Measurements from ENCODE around the gene TAMM41.
"Not testable (repeated sequence)": the region's sequence is repeated elsewhere in the genome, so short reads cannot be mapped to it uniquely, and the experiment has no call there.

TAMM41 gene

DNA sequence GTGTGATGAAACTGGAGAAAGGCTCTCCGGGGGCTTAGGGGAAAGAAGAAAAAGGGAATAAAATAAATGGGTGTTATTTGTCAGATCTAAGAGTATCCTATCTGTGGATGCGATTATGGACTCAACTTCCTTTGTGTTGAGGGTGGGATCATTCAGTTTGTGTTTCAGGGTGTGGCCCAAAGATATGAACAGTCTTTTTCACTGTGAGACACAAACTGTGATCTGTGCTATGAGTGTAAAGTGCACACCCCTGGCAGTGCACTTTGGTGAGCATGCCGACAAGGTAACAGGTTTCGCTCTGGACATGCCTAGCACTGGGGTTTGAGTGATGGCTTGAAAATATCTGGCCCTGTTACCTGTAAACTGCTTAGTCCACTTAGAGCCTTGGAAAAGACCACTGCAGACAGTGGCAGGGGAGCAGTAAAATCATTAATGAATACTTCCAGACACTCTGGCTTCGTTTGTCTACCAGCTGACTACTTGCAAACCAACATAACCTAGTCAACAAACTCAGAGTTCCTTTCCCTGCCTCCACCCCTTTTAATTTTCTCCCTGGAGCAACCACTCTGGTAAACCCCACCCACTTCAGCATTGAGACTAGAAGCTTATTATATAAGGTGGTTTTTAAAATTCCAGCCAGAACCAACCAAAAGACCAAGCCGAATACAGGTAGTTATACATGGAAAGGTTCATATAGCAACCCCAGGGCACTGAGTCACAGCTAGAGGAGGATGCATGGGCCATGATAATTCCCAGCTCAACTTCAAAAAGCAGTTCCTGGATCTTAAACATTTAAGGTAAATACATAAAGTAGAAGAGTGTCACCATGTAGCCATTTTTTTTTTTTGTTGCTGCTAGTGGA lies 55.1 kb downstream of the TAMM41 start:
- Histone ChIP-seq H3K9ac (no peak overlapping the region), H3K4me1 (no peaks in the 10 kb centered on the region), H4K20me1 (no peaks in the 10 kb centered on the region), H3K9me3 (no peaks in the 10 kb centered on the region), H3K4me2 (no peak overlapping the region), H3K27me3 (no peaks in the 10 kb centered on the region), H3K36me3 (peaks cover 98% of the 10 kb centered on the region), H3K27ac (no peak overlapping the region), H3K4me3 (no peak overlapping the region)
- no peak for TF ChIP-seq Cebpa-rat (IDR thresholded peaks at IDR 0.05)

DNA sequence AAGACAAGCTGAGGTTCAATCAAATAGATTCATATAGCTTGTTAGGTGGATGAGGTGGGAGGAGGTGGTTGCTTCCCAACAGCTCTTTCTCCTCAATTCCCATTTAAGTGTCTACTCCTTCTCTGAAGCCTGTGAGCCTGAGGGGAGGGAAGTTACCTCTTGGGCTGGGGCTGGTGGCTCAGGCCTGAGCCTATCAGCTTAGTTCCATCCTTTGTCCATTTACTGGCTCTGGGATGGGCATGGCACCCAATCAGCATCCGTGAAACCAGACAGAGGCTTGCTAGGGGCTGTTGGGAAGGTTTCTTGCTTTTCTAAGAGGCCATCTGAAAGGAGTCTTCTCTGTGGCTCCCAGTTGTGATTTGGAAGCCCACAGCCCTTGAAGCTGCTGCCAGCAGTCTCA lies 57.3 kb downstream of the TAMM41 start:
- H3K9me3 ChIP-seq: no peaks in the 10 kb centered on the region
- no peak overlapping the region for H3K27ac ChIP-seq
- H3K4me3 ChIP-seq: no peak overlapping the region
- no peak overlapping the region for H3K9ac ChIP-seq
- no peak for TF ChIP-seq Cebpa-rat (IDR thresholded peaks at IDR 0.05)
- H3K4me1 ChIP-seq: peaks cover 13% of the 10 kb centered on the region
- no peaks in the 10 kb centered on the region for H4K20me1 ChIP-seq
- no peaks in the 10 kb centered on the region for H3K27me3 ChIP-seq
- H3K4me2 ChIP-seq: no peak overlapping the region
- peaks cover 84% of the 10 kb centered on the region for H3K36me3 ChIP-seq

DNA sequence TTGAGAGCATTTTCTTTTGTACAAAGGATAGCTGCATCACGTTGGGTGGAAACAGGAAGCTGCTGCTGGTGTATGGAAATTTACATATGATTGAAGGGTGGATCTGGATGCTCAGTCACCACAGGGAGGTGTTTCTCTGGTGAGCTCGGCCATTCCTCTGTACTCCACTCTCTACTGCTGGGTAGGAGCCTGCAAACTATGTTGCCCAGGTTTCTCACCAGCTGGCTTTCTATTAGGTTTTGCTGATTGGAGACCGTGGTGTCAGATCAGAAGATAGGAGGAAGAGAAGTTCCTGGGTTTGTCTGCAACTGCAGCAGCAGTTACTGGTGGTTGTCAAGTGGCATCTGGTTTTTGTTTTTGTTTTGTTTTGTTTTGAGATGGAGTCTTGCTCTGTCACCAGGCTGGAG lies 61.7 kb downstream of the TAMM41 start:
- no peaks in the 10 kb centered on the region for H3K9me3 ChIP-seq
- H3K27ac ChIP-seq: no peak overlapping the region

DNA sequence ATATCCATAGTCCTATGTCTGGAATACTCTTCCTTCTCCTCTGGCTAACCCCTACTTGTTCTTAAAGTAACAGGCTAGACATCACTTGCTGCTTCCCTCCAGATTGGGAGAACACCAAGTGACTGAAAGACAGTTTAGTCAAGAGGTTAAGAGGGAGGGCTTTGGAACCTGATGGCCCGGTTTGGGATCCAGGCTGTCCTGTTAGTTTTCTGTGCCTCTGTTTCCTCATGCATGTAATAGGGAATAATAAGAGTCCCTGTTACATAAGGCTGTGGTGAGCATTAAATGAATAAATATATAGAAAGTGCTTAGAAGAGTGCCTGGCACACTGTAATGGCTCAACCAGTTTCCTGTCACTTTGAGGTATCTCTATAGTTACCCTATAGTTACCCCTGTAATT lies 66.3 kb downstream of the TAMM41 start:
- Histone ChIP-seq H3K36me3 (no peaks in the 10 kb centered on the region), H3K4me1 (peaks cover 9% of the 10 kb centered on the region), H3K9ac (no peak overlapping the region), H4K20me1 (no peaks in the 10 kb centered on the region), H3K9me3 (no peaks in the 10 kb centered on the region), H3K27me3 (no peaks in the 10 kb centered on the region), H3K27ac (no peak overlapping the region), H3K4me2 (no peak overlapping the region), H3K4me3 (no peak overlapping the region)
- TF ChIP-seq Cebpa-rat (IDR thresholded peaks at IDR 0.05): no peak

More for the DNA sequence above, 61.7 kb downstream of the TAMM41 start:
- no peak for TF ChIP-seq Cebpa-rat (IDR thresholded peaks at IDR 0.05)
- Histone ChIP-seq H4K20me1 (no peaks in the 10 kb centered on the region), H3K9ac (no peak overlapping the region), H3K27me3 (no peaks in the 10 kb centered on the region), H3K36me3 (peaks cover 42% of the 10 kb centered on the region), H3K4me3 (no peak overlapping the region), H3K4me2 (no peak overlapping the region), H3K4me1 (peaks cover 13% of the 10 kb centered on the region)

DNA sequence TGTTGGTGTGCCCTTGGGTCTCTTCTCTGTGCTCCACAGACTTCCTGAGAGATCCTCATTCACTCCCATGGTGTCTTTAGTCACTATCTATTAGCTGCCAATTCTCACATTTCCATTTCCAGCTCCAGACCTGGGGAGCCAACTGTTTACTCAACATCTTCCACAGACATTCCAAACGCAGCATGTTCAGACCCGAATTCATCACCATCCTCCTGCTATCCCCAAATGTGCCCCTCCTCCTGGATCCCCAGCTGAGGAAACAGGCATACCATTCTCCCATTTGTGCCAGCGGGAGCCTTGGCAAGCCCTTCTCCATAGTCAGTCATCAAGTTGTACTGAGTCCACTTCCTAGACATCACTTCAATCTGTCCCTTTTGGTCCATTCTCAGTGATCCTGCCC lies 67.1 kb downstream of the TAMM41 start:
- Histone ChIP-seq H3K27ac (no peak overlapping the region), H3K36me3 (no peaks in the 10 kb centered on the region), H3K9me3 (no peaks in the 10 kb centered on the region), H3K27me3 (no peaks in the 10 kb centered on the region), H3K4me3 (no peak overlapping the region), H3K4me1 (peaks cover 2% of the 10 kb centered on the region), H4K20me1 (no peaks in the 10 kb centered on the region), H3K4me2 (no peak overlapping the region), H3K9ac (no peak overlapping the region)
- TF ChIP-seq Cebpa-rat (IDR thresholded peaks at IDR 0.05): no peak

DNA sequence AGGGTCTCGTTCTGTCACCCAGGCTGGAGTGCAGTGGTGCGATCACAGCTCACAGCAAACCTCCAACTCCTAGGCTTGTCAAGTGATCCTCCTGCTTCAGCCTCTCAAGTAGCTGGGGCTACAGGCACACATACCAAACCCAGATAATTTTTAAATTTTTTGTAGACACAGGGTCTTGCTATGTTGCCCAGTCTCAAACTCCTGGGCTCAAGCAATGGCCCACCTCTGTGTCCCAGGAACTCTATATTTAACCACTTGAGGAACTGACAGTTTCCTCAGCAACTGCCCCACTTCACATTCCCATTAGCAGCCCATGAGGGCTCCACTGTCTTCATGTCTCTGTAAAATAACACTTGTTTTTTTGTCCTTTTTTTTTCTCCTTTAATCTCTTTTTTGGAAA lies 68.4 kb downstream of the TAMM41 start:
- no peak overlapping the region for H3K4me3 ChIP-seq
- TF ChIP-seq Cebpa-rat (IDR thresholded peaks at IDR 0.05): no peak

DNA sequence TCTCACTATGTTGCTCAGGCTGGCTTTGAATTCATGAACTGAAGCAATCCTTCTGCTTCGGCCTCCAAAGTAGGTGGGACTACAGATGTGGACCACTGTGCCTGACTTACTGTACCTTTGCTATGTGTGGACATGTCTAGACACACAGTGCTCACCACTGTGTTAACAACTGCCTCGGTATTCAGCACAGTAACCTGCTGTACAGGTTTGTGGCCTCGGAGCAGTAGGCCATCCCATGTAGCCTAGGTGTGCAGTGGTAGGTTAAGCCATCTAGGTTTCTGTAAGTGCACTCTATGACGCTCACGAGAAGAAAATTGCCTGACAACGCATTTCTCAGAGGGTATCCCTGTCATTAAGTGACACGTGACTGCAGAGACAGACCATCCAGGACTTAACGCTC lies 70.3 kb downstream of the TAMM41 start:
- Histone ChIP-seq H4K20me1 (no peaks in the 10 kb centered on the region), H3K27me3 (no peaks in the 10 kb centered on the region), H3K4me2 (no peak overlapping the region), H3K9ac (no peak overlapping the region), H3K36me3 (no peaks in the 10 kb centered on the region), H3K4me1 (no peaks in the 10 kb centered on the region), H3K4me3 (no peak overlapping the region), H3K9me3 (no peaks in the 10 kb centered on the region), H3K27ac (no peak overlapping the region)
- no peak for TF ChIP-seq Cebpa-rat (IDR thresholded peaks at IDR 0.05)

More for the DNA sequence above, 68.4 kb downstream of the TAMM41 start:
- Histone ChIP-seq H3K27me3 (no peaks in the 10 kb centered on the region), H3K4me1 (no peaks in the 10 kb centered on the region), H3K9me3 (no peaks in the 10 kb centered on the region), H4K20me1 (no peaks in the 10 kb centered on the region), H3K9ac (no peak overlapping the region), H3K36me3 (no peaks in the 10 kb centered on the region), H3K27ac (no peak overlapping the region), H3K4me2 (no peak overlapping the region)

DNA sequence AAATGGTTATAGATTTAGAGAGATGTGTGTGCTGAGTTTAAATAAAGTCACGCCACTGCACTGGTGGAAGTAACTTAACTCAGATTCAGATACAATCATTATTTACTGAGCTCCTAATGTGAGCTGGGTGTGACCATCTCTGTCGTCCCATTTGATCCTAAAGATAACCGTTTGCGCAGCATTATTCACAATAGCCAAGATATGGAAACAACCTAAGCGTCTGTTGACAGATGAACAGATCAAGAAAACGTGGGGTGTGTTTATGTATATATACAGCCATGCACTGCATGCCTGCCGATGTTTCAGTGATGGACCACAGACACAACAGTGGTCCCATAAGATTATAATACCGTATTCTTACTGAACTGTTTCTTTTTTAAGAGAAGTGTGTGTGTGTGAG lies 71.2 kb downstream of the TAMM41 start:
- H3K36me3 ChIP-seq: no peaks in the 10 kb centered on the region
- no peak overlapping the region for H3K9ac ChIP-seq
- TF ChIP-seq Cebpa-rat (IDR thresholded peaks at IDR 0.05): no peak
- H4K20me1 ChIP-seq: no peaks in the 10 kb centered on the region
- no peak overlapping the region for H3K4me2 ChIP-seq
- H3K27me3 ChIP-seq: no peaks in the 10 kb centered on the region
- H3K4me3 ChIP-seq: no peak overlapping the region
- H3K27ac ChIP-seq: no peak overlapping the region
- peaks cover 5% of the 10 kb centered on the region for H3K4me1 ChIP-seq
- no peaks in the 10 kb centered on the region for H3K9me3 ChIP-seq

DNA sequence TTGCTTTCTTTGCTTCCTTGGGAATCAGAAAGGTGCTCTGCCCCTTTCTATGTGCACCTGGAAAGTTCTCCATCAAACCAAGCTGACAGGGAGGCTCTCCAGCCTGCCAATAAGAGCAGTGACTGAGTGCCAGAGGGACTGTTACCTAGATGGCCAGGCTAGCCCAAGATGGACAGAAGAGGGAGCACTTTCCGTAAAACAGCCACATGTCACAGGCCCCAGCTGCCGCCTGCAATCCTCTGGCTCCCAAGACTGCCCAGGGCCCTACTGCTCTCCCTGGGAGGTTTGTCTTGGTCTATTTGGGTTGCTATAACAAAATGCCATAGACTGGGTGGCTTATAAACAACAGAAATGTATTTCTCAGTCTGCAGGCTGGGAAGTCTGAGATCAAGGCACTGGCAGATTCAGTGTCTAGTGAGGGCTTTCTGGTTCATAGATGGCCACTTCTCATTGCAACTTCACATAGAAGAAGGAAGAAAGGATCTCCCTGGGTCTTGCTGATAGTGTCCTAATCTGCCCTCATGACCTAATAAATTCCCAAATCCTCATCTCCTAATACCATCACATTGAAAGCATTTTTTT lies 72.3 kb downstream of the TAMM41 start:
- no peak overlapping the region for H3K4me3 ChIP-seq

DNA sequence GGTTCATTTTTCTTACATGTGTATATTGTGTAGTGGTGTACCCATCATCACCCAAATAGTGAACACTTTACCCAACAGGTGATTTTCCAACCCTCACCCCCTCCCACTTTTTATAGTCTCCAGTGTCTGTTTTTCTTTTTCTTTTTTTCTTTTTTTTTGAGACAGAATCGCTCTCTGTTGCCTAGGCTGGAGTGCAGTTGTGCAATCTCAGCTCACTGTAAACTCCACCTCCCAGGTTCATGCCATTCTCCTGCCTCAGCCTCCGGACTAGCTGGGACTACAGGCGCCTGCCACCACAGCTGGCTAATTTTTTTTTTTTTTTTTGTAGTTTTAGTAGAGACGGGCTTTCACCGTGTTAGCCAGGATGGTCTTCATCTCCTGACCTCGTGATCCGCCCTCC lies 74.8 kb downstream of the TAMM41 start:
- not testable (repeated sequence) for H3K36me3 ChIP-seq, H3K27ac ChIP-seq, H3K27me3 ChIP-seq, H3K4me1 ChIP-seq, H4K20me1 ChIP-seq, H3K4me3 ChIP-seq, H3K9me3 ChIP-seq, H3K4me2 ChIP-seq, H3K9ac ChIP-seq

More for the DNA sequence above, 72.3 kb downstream of the TAMM41 start:
- H3K9ac ChIP-seq: no peak overlapping the region
- no peak overlapping the region for H3K27ac ChIP-seq
- no peak overlapping the region for H3K4me2 ChIP-seq
- no peaks in the 10 kb centered on the region for H3K36me3 ChIP-seq
- peaks cover 10% of the 10 kb centered on the region for H3K4me1 ChIP-seq
- H4K20me1 ChIP-seq: no peaks in the 10 kb centered on the region
- TF ChIP-seq Cebpa-rat (IDR thresholded peaks at IDR 0.05): no peak
- H3K27me3 ChIP-seq: no peaks in the 10 kb centered on the region
- H3K9me3 ChIP-seq: no peaks in the 10 kb centered on the region
